ENCODE results near the gene B3GNT2. TPM values are rescaled to one million over a fixed set of nuclear protein-coding genes. Genes with fewer than 3 reads are reported as not detected.

B3GNT2 gene
- total and polyA plus RNA-seq, 10 donors: 6.5 to 40.3 (median 25.4) TPM

DNA sequence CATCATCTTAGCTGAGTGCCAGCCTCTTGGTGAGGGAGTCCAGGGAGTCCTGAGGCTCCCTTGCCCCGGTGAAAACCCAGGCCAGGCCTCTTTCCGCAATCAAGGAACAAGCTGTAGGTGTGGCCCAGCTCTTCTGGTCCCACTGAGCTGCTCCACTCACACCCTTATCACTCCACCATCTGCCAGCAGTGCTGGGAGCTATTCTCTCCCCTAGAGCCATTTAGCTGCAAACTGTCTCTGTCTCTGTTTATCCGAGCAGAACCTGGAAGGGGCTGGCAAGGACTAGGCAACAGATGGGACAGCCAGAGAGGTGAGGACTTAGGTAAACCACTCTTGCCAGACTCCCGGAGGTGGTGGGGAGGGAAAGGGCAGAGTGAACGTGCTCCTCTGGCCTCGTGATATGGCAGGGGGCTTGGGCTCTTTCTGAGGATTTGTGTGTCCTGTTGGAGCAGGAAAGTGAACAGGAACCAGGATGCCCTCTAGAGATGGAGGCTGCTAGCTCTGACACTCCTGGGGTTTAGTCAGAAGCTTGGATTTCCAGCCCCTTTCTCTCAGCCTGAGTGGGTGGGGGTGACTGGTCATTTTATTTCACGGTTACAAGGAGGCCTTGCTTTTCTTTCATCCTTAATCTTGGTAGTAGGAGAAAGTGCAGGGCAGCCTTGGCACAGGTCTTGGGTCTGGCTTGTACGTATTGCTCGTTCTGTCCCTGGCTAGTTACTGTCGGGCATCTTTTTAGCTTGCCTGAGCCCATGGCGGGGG, 19.6 kb downstream of the B3GNT2 start:
- Histone ChIP-seq H3K27ac (peak overlapping the region in 6 of 8 donors; percentile 36 to 75 (median 51)), H3K36me3 (peaks cover 0 to 7% (median 0%) of the 10 kb centered on the region in 6 donors), H3K4me3 (no peak overlapping the region), H3K27me3 (replicated peaks in 1 of 7) (no peaks in the 10 kb centered on the region), H3K4me1 (peaks cover 18 to 96% (median 76%) of the 10 kb centered on the region in 6 donors), H3K9me3 (peaks cover 0 to 22% (median 8%) of the 10 kb centered on the region in 8 donors)
- intact Hi-C loops (cut with DNase I; ENCODE audit: low total_unique reads): no loop called here
- DNase-seq: no peak
- no peak for TF ChIP-seq POLR2A (IDR thresholded peaks at IDR 0.05)
- no peak for TF ChIP-seq POLR2AphosphoS5 (IDR thresholded peaks at IDR 0.05)
- no peak for TF ChIP-seq CTCF (IDR thresholded peaks at IDR 0.05 in 8 of 11, conservative IDR thresholded peaks at IDR 0.05 in 3 of 11)
- WGBS, 5 donors: 77 to 84% (median 80%) methylated on average over 10 to 11 of the region's 11 CpGs

DNA sequence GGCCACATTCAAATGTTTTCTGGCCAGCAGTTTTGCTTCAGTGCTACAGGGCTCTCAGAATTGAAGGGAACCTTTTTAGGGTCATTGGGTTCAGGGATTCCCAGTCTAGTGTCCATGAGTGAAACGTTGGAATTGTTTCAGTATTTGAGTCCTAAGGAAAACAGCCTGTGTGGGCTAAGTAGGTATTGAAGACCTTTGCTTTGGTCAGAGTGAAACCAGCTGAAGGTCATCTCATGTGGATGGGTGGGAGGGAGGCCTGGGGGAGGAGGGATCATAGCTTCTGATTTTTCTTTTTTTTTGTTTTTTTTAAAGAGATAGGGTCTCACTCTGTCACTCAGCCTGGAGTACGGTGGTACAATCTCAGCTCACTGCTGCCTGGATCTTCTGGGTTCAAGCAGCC, 20.2 kb downstream of the B3GNT2 start:
- H3K27ac ChIP-seq: peak overlapping the region in 6 of 8 donors; percentile 36 to 75 (median 51)
- no peak for TF ChIP-seq POLR2AphosphoS5 (IDR thresholded peaks at IDR 0.05)
- no peak for DNase-seq
- H3K4me1 ChIP-seq: peaks cover 18 to 96% (median 79%) of the 10 kb centered on the region in 6 donors
- H3K27me3 ChIP-seq (replicated peaks in 1 of 7): no peaks in the 10 kb centered on the region
- peaks cover 0 to 7% (median 0%) of the 10 kb centered on the region in 6 donors for H3K36me3 ChIP-seq
- no peak overlapping the region for H3K4me3 ChIP-seq
- WGBS, 5 donors: 65 to 73% (median 68%) methylated on average over 2 of the region's 2 CpGs
- H3K9me3 ChIP-seq: peaks cover 0 to 22% (median 8%) of the 10 kb centered on the region in 8 donors
- intact Hi-C loops (cut with DNase I; ENCODE audit: low total_unique reads): no loop called here

GRCh38 chr2:62216616-62217015, 20.7 kb downstream of the B3GNT2 start:
- H3K4me3 ChIP-seq: no peak overlapping the region
- H3K4me1 ChIP-seq: peaks cover 18 to 96% (median 82%) of the 10 kb centered on the region in 6 donors
- no peaks in the 10 kb centered on the region for H3K27me3 ChIP-seq (replicated peaks in 1 of 7)
- TF ChIP-seq POLR2A (IDR thresholded peaks at IDR 0.05): no peak
- no peak for TF ChIP-seq CTCF (IDR thresholded peaks at IDR 0.05 in 8 of 11, conservative IDR thresholded peaks at IDR 0.05 in 3 of 11)
- no peak for TF ChIP-seq POLR2AphosphoS5 (IDR thresholded peaks at IDR 0.05)
- intact Hi-C loops (cut with DNase I; ENCODE audit: low total_unique reads): no loop called here
- WGBS, 5 donors: 69 to 85% (median 74%) methylated on average over 8 of the region's 8 CpGs
- no peak for DNase-seq
- H3K9me3 ChIP-seq: peaks cover 0 to 17% (median 6%) of the 10 kb centered on the region in 8 donors
- peaks cover 0 to 7% (median 0%) of the 10 kb centered on the region in 6 donors for H3K36me3 ChIP-seq
- peak overlapping the region in 6 of 8 donors; percentile 47 to 75 (median 57) for H3K27ac ChIP-seq

- no peak for DNase-seq
- Histone ChIP-seq H3K9me3 (peaks cover 0 to 10% (median 0%) of the 10 kb centered on the region in 8 donors), H3K36me3 (peaks cover 0 to 9% (median 2%) of the 10 kb centered on the region in 6 donors), H3K27ac (peak overlapping the region in 7 of 8 donors; percentile 47 to 75 (median 56)), H3K4me3 (peak overlapping the region in 1 of 8 donors; percentile 9), H3K27me3 (replicated peaks in 1 of 7) (no peaks in the 10 kb centered on the region), H3K4me1 (peaks cover 18 to 99% (median 84%) of the 10 kb centered on the region in 6 donors)
- 75 to 93% (median 87%) methylated on average over 10 of the region's 10 CpGs for WGBS, 5 donors
- TF ChIP-seq POLR2A (IDR thresholded peaks at IDR 0.05): no peak
- no peak for TF ChIP-seq CTCF (IDR thresholded peaks at IDR 0.05 in 8 of 11, conservative IDR thresholded peaks at IDR 0.05 in 3 of 11)
- no peak for TF ChIP-seq POLR2AphosphoS5 (IDR thresholded peaks at IDR 0.05)
- intact Hi-C loops (cut with DNase I; ENCODE audit: low total_unique reads): no loop called here
Observed at GRCh38 chr2:62217421-62217820, 21.5 kb downstream of the B3GNT2 start.

All from spleen (tissue), 11 donors.